Measurements from ENCODE around the gene VRK2.
"Not testable (repeated sequence)": the region's sequence is repeated elsewhere in the genome, so short reads cannot be mapped to it uniquely, and the experiment has no call there.

VRK2 gene

GRCh38 chr2:58101500-58101899 lies 54.9 kb downstream of the VRK2 start:
- Histone ChIP-seq H3K36me3 (ENCODE audit: low read depth) (no peaks in the 10 kb centered on the region; the same call in 1 of the 2 replicates), H3K4me1 (ENCODE audit: insufficient read depth, poor library complexity, severe bottlenecking) (peaks cover 45% of the 10 kb centered on the region), H3K9me3 (ENCODE audit: severe bottlenecking) (no peaks in the 10 kb centered on the region), H3K27ac (ENCODE audit: poor library complexity, severe bottlenecking) (no peak overlapping the region), H3K4me3 (ENCODE audit: severe bottlenecking) (no peak overlapping the region), H3K27me3 (ENCODE audit: insufficient read depth, poor library complexity, severe bottlenecking) (no peaks in the 10 kb centered on the region)
- ATAC-seq (ENCODE audit: low read depth) (no peak), DNase-seq (ENCODE audit: low spot score) (no peak)
- TF ChIP-seq, protein P1, sequence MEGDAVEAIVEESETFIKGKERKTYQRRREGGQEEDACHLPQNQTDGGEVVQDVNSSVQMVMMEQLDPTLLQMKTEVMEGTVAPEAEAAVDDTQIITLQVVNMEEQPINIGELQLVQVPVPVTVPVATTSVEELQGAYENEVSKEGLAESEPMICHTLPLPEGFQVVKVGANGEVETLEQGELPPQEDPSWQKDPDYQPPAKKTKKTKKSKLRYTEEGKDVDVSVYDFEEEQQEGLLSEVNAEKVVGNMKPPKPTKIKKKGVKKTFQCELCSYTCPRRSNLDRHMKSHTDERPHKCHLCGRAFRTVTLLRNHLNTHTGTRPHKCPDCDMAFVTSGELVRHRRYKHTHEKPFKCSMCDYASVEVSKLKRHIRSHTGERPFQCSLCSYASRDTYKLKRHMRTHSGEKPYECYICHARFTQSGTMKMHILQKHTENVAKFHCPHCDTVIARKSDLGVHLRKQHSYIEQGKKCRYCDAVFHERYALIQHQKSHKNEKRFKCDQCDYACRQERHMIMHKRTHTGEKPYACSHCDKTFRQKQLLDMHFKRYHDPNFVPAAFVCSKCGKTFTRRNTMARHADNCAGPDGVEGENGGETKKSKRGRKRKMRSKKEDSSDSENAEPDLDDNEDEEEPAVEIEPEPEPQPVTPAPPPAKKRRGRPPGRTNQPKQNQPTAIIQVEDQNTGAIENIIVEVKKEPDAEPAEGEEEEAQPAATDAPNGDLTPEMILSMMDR (IDR thresholded peaks at IDR 0.05; ENCODE audit: poor library complexity, severe bottlenecking): no peak

GRCh38 chr2:58106896-58107295 lies 60.3 kb downstream of the VRK2 start:
- H3K4me1 ChIP-seq (ENCODE audit: insufficient read depth, poor library complexity, severe bottlenecking): peaks cover 30% of the 10 kb centered on the region
- no peaks in the 10 kb centered on the region for H3K9me3 ChIP-seq (ENCODE audit: severe bottlenecking)
- H3K4me3 ChIP-seq (ENCODE audit: severe bottlenecking): no peak overlapping the region
- TF ChIP-seq, protein P1 (IDR thresholded peaks at IDR 0.05; ENCODE audit: poor library complexity, severe bottlenecking): no peak
- no peak for ATAC-seq (ENCODE audit: low read depth)
- H3K27ac ChIP-seq (ENCODE audit: poor library complexity, severe bottlenecking): peak overlapping the region; percentile 94
- no peak for DNase-seq (ENCODE audit: low spot score)
- H3K36me3 ChIP-seq (ENCODE audit: low read depth): no peaks in the 10 kb centered on the region
- H3K27me3 ChIP-seq (ENCODE audit: insufficient read depth, poor library complexity, severe bottlenecking): no peaks in the 10 kb centered on the region

- peak overlapping the region; percentile 94 for H3K27ac ChIP-seq (ENCODE audit: poor library complexity, severe bottlenecking)
- peaks cover 41% of the 10 kb centered on the region for H3K4me1 ChIP-seq (ENCODE audit: insufficient read depth, poor library complexity, severe bottlenecking)
- no peaks in the 10 kb centered on the region for H3K36me3 ChIP-seq (ENCODE audit: low read depth)
- DNase-seq (ENCODE audit: low spot score): peak; percentile 45
- H3K9me3 ChIP-seq (ENCODE audit: severe bottlenecking): no peaks in the 10 kb centered on the region
- H3K27me3 ChIP-seq (ENCODE audit: insufficient read depth, poor library complexity, severe bottlenecking): no peaks in the 10 kb centered on the region
- TF ChIP-seq, protein P1 (IDR thresholded peaks at IDR 0.05; ENCODE audit: poor library complexity, severe bottlenecking): no peak
- H3K4me3 ChIP-seq (ENCODE audit: severe bottlenecking): no peak overlapping the region
- ATAC-seq (ENCODE audit: low read depth): peak; percentile 90
These were observed 61.5 kb downstream of the VRK2 start for GRCh38 chr2:58107803-58108710.

GRCh38 chr2:58109481-58109880 lies 62.9 kb downstream of the VRK2 start:
- peaks cover 53% of the 10 kb centered on the region for H3K4me1 ChIP-seq (ENCODE audit: insufficient read depth, poor library complexity, severe bottlenecking)
- DNase-seq (ENCODE audit: low spot score): no peak
- H3K9me3 ChIP-seq (ENCODE audit: severe bottlenecking): no peaks in the 10 kb centered on the region
- no peak overlapping the region for H3K4me3 ChIP-seq (ENCODE audit: severe bottlenecking)
- TF ChIP-seq, protein P1 (IDR thresholded peaks at IDR 0.05; ENCODE audit: poor library complexity, severe bottlenecking): no peak
- no peaks in the 10 kb centered on the region for H3K36me3 ChIP-seq (ENCODE audit: low read depth)
- H3K27me3 ChIP-seq (ENCODE audit: insufficient read depth, poor library complexity, severe bottlenecking): no peaks in the 10 kb centered on the region
- ATAC-seq (ENCODE audit: low read depth): no peak
- peak overlapping the region; percentile 94 for H3K27ac ChIP-seq (ENCODE audit: poor library complexity, severe bottlenecking)

GRCh38 chr2:58110765-58111164 lies 64.2 kb downstream of the VRK2 start:
- Histone ChIP-seq H3K4me1 (ENCODE audit: insufficient read depth, poor library complexity, severe bottlenecking) (peaks cover 53% of the 10 kb centered on the region), H3K4me3 (ENCODE audit: severe bottlenecking) (no peak overlapping the region), H3K36me3 (ENCODE audit: low read depth) (no peaks in the 10 kb centered on the region), H3K27ac (ENCODE audit: poor library complexity, severe bottlenecking) (peak overlapping the region; percentile 94), H3K9me3 (ENCODE audit: severe bottlenecking) (no peaks in the 10 kb centered on the region), H3K27me3 (ENCODE audit: insufficient read depth, poor library complexity, severe bottlenecking) (no peaks in the 10 kb centered on the region)
- DNase-seq (ENCODE audit: low spot score): no peak
- TF ChIP-seq, protein P1 (IDR thresholded peaks at IDR 0.05; ENCODE audit: poor library complexity, severe bottlenecking): no peak
- no peak for ATAC-seq (ENCODE audit: low read depth)

DNA sequence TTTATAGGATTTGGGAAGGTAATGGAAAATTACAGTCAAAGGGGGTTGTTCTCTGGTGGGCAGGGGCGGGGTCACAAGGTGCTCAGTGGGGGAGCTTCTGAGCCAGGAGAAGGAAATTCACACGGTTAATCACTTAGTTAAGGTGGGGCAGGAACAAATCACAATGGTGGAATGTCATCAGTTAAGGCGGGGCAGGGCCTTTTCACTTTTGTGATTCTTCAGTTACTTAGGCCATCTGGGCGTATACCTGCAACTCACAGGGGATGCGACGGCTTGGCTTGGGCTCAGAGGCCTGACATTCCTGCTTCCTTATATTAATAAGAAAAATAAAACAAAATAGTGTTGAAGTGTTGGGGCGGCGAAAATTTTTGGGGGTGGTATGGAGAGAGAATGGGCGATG lies 67.0 kb downstream of the VRK2 start:
- peak overlapping the region; percentile 94 for H3K27ac ChIP-seq (ENCODE audit: poor library complexity, severe bottlenecking)
- peak; percentile 47 for DNase-seq (ENCODE audit: low spot score)
- H3K27me3 ChIP-seq (ENCODE audit: insufficient read depth, poor library complexity, severe bottlenecking); H3K36me3 ChIP-seq (ENCODE audit: low read depth); ATAC-seq (ENCODE audit: low read depth); H3K9me3 ChIP-seq (ENCODE audit: severe bottlenecking); H3K4me3 ChIP-seq (ENCODE audit: severe bottlenecking): not testable (repeated sequence)
- H3K4me1 ChIP-seq (ENCODE audit: insufficient read depth, poor library complexity, severe bottlenecking): peaks cover 31% of the 10 kb centered on the region

Data from RWPE2 (cell line).